ENCODE data around the gene MS4A18.
"Not testable (repeated sequence)": the region's sequence is repeated elsewhere in the genome, so short reads cannot be mapped to it uniquely, and the experiment has no call there.

MS4A18 gene

DNA sequence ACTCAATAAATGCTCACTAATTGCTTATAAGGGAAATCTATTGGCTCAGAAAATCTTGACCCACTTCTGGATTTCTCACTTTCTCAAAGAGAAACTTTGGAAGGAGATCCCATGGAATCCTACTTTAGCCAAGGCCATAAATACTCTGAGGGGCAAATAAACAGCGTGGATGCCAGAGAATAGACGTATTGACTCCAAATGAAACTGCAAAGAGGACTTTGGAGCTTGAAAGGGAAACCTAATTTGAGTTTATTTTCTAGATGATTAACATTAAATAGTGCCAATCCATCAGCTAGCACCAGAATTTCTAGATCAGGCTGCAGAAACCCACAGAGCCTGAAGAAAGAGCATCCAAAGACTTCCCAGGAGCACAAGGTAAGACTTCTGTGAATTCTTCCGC, at the start of gene MS4A18:
TSS of gene MS4A18 (plus strand) at position 301 of the 400 bp plus-strand sequence.
- no peak for DNase-seq

DNA sequence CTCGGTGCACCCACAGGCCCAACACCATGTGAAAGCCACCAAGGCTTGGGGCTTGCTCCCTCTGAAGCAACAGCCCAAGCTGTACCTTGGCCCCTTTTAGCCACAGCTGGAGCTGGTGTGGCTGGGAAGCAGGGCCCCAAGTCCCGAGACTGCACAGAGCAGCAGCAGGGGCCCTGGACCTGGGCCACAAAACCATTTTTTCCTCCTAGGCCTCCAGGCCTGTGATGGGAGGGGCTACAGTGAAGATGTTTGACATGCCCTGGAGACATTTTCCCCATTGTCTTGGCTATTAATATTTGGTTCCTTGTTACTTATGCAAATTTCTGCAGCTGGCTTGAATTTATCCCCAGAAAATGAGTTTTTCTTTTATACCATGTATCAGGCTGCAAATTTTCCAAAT, 46.3 kb upstream of the MS4A18 start:
- not testable (repeated sequence) for DNase-seq

DNA sequence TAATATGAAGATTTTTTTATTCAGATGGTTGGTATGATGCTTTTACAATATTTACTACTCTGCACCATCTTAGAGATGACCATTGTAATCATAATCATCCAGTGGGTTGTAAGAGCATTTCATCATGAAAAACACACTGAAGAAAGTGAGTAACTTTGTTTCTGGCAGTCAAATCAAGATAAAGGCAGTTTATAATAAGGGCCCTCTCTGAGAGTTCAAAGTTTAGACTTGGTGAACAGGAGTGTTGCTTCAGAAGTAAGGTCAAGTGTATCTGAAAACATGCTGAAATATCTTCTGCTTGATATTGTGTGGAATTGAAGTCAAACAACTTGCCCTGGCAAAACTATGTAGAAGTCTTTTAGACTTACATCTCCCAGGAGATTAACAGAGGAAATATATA, 44.6 kb upstream of the MS4A18 start:
- DNase-seq: no peak

DNA sequence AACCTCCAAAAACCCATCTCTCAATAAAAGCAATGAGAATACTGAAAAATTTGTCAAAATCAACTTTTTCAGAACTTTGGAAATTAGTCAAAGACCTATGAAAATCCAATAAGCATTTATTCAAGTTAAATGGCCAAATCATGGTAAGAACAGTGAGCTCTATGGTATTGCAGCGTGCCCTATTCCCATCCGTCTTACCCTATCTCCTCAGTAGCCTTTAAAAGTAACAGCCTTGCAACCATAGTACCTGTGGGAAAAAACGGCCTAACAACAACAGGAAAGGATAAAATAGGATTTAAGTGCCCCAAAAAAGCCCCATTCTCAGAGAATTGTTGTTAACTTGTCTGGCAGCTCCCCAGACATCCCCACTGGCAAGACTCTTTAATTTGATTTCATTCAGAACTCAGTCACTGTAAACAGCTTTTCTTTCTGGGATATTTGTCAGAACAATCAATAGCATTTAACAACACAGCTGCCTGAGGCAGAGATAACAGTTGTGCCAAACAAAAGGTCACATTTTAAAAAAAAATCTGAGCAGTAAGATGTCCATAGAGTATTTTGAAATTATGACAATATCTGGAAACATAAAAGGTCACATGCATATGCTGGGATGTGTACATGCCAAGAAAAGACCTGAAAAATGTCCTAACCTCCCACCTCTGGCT, 43.9 kb upstream of the MS4A18 start:
- no peak for DNase-seq

DNA sequence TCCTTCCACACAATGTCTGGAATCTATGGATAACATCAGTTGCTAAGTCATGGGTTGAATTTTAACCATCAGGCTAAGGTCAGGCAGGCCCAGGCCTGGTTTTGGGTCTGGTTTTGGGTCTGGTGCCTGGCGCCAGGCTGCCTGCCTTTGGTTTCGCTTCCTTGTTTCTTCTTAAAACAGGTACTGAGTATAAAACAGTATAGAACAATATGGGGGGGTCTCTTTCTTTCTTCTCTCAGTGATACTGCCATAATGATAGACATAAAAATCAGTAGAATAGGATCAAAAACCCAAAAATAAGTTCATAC, 40.0 kb upstream of the MS4A18 start:
- DNase-seq: not testable (repeated sequence)

DNA sequence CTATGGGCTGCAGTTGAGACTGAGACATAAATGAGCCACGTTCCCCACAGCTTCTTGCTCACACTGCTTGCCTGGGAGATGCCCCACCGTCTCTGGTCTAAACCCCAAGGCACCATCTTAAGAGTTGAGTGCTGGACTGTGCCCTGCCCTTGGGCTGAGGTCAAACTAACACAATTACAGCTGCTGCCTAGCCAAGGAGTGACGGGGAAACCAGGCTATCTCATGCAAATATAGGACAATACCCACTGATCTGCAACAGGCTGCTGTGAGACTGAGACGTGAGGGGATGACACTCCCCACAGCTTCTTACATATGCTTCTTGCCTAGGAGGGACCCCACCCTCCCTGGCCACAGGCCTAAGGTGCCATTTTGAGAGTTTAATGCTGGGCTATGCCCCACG, 32.9 kb upstream of the MS4A18 start:
- no peak for DNase-seq

DNA sequence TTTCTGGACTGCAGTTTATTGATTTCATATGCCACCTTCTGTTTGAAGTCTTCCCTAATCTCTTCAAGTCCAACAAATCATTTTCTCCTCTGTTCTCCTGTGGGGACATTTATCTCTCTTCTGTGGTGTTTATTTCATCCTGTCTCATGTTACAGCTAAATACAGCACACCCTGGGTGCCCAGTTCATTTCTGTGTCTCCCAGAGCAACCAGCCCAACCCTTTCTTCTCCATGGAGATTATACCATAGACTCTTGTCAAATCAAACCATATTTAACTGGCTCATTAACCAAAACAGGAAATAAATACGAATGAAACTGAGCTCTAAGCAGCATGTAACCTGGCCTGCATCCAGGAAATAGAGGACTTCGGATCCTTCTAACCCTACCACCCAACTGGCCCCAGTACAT, 25.2 kb upstream of the MS4A18 start, which contains the start of gene MS4A8:
TSS of gene MS4A8 (plus strand) at position 329 of the 408 bp plus-strand sequence. CDS start 1,249 bp downstream, outside the sequence.
- no peak for DNase-seq

DNA sequence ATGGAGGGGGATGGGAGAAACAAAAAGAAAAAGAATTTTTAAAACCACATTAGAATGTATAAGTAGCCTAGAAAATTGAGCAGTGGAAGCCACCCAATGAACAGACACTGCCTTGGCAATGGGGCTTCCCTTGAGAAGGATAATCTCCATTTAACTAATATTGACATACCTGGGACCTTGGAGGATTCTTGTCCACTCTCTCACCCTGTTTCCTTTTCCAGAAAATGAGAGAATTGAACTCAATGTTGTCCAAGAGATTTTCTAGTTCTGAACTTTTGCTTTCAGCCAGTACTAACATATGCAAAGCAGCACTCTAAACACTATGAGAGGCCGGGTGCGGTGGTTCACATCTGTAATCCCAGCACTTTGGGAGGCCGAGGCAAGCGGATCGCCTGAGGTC, 24.6 kb upstream of the MS4A18 start:
- DNase-seq: no peak

DNA sequence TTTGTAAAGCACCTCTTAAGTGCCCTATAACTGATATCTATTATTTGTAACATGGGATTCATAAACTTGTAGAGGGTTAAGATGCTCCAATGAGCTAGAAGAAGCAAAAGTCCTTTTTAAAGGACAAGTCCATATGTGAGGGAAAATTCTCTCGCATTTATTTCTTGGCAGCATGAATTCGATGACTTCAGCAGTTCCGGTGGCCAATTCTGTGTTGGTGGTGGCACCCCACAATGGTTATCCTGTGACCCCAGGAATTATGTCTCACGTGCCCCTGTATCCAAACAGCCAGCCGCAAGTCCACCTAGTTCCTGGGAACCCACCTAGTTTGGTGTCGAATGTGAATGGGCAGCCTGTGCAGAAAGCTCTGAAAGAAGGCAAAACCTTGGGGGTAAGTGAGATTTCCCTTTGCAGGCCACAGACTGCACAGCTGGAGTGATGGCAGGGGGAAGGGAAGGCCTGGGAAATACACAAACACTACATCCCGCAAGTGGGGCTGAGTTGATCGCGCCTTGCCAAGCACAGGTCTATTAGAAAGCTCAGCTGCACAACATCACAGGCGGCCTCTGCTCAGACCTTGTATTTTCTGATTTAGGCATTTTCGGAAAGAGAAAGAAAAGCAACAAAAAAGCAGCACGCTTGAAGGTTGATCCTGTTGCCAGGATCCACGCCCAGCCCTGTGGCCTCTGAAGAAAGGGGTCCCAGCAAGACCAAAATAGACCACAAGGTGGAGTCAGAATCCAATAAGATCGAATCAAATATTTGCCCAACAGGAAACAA, 23.6 kb upstream of the MS4A18 start:
- DNase-seq: no peak

DNA sequence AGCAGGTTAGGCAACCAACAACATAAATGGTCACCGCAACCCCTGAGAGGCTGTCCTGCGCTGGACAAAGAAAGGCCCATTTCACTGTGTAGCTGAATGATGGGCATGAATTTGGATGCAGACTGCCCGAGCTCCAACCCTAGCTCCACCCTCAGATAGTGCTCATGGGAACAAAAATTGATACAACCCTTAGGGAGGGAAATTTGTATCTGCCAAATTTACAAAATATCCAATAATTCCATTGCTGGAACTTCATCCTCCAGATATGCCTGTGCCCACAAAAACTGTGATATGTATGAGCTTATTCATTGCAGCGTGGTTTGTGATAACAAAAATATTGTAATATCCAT, 23.1 kb upstream of the MS4A18 start:
- no peak for DNase-seq

DNA sequence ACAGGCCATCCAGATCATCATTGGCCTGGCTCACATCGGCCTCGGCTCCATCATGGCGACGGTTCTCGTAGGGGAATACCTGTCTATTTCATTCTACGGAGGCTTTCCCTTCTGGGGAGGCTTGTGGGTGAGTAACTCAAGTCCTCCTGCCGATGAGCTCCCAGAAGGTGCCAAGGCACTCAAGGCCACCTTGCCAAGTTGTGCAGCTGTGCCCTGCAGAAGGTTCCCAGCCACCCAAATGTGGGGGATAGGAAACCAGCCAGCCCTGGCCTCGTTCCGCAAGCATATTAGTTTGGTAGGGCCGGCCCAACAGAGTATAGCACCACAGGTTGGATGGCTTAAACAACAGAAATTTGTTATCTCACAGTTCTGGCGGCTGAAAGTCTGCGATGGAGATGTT, 21.1 kb upstream of the MS4A18 start:
- DNase-seq: no peak

DNA sequence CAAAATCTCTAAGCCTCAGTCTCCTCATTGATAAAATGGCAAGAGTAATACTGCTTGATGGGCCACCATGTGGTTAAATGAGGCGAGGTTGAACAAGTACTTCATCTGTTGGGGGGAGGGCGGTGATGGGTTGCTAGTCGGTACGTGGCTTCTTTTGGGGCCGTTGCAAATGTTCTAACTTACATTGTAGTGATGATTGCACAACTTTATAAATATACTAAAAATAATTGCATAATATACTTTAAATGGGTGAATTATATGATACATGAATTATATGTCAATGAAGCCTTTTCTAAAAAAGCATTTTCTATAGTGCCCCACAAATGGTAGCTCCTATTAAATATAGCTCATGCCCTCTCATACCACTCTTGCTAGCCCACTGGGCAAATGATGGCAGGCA, 18.6 kb upstream of the MS4A18 start:
- DNase-seq: no peak

DNA sequence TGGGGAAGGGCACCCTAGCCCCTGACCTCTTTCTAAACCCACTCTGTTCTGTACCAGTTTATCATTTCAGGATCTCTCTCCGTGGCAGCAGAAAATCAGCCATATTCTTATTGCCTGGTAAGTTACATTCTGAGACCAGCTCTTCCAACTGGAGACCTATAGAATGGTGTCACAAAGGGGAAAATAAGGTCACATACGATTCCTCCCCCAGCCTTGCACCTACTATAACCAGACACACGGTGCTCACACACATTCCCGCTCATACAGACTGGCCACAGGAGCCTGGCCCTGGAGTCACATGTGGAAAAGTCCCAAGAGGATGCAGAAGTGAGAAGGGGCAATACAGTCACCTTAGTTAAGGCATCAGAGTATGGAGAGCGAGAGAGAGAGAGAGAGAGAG, 17.6 kb upstream of the MS4A18 start:
- no peak for DNase-seq

DNA sequence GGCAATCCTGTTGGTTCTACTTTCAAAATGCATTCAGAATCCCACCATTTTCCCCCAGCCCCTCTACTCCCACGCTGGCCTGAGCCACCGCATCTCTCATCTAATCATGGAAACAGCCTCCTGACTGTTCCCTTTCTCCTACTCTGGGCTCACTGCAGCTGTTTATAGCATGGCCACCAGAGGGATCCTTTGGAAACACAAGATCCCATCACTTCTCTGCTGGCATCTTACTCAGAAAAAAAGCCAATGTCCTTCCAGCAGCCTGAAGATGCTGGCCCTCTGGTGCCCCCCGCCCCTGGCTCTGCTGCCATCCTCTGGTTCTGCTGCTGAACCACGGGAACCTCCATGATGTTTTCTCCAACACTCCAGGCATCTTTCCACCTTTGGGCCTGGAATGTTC, 14.0 kb upstream of the MS4A18 start:
- no peak for DNase-seq

DNA sequence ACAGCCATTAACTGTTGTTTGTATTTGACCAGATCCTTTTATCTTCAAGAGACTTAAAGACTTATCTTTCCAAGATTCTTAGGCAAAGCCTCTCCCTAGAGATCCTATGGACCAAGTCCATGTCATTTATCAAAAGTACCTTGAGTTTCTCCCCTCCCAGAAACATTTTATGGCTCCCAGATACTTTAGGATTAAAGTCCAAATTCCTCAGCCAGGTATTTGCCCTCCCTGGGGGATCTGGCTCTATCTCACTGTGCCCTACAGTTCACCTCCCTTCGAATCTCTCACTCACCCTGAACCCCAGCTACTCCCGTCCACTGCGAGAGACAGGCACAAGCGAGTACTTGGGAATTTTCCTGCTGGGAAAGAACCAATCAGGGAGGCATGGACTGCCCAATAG, 13.2 kb upstream of the MS4A18 start:
- no peak for DNase-seq

DNA sequence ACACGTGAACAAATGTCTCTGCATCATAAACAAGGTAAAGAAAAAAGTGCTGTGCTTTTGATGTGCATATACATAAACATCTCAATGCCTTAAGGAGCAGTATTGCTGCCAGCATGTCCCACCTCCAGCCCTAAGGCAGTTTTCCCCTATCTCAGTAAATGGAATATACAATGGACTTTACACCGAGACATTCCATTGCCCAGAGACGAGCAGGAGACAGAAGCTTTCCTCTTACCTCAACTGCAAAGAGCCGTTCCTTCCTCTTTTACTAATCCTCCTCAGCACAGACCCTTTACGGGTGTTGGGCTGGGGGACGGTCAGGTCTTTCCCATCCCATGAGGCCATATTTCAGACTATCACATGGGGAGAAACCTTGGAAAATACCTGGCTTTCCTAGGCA, 11.1 kb upstream of the MS4A18 start:
- not testable (repeated sequence) for DNase-seq

DNA sequence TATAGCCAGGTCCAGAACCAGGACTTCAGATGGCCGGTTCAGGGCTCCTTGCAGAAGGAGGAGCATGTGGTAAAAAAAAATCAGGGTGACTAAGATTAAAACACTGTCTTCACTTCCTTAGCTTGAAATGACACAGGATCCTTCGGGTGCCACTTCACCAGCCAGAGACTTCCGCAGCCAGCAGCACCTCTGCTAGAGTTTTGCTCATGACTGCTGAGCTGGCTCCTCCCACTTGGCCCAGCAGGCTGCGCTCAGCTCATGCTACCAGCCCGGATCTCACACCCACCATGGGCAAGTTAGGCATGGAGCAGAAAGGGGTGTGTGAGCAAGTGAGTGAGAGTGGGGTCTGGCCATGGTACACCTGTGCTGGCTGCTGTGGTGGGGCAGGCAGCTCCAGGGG, 6.6 kb upstream of the MS4A18 start:
- no peak for DNase-seq

DNA sequence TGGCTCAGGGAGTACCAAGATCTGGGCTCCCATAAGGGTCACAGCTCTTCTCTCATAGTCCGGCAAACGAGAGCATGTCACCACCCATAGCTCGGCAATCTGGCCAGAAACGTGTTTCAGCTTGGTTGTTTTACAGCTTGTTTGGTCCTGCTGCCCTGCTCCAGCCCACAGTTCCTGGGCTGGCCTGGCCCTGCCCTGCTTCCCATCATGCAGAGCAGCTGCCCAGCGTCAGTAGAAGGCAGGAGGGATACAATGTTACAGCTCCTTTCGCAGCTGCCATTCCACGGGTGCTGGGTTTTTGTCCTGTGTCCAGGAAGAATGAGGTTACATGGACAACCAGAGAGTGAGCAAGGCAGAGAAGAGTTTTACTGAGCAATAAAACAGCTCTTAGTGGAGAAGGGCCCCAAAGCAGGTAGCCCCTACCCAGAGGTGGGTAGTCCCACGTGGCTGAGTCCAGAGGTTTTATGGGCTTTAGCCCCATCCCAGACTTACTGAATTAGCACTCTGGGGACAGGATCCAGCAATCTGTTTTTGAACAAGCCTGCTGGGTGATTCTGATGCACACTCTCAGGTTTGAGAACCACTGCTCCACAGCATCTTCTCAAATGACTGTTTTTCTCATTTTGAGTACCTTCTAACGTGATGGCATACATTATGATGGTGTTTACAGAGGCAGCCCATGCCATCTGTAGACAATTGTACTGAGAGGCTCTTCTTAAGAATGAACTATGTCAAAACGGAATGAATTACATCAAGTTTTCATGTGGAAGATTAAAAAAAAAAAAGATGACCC, 5.8 kb upstream of the MS4A18 start:
- no peak for DNase-seq

DNA sequence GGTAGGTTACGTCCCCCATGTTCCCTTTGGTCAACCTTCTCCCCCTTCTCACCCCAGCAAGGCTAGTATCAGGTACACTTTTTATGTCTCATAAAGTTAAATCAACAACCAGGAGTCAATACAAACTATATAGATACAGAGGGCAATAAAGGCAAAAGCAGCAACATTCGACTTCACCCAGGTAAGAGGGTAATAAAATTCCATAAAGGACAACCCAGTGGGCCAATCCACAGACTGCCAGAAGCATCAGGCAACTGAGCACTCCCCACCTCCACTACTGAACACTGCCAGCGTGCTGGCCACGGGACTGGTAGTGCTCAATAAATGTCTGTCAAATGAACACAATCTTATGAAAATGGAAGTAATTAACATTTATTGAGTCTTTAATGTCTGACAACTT, 5.1 kb upstream of the MS4A18 start:
- no peak for DNase-seq

DNA sequence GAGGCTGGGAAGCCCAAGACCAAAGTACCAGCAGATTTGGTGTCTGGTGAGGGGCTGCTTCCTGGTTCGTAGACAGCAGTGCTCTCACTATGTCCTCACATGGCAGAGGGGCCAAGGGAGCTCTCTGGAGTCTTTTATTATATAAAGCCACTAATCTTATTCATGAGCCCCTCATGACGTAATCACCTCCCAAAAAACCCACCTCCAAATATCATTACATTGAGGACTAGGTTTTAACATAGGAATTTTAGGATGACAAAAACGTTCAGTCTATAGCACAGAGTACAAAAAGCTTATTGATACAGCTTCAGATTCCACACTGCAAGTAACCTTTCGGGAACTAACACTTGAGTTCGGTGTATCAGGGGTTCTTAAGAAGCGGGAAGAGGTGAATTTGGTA, 4.1 kb upstream of the MS4A18 start:
- no peak for DNase-seq

DNA sequence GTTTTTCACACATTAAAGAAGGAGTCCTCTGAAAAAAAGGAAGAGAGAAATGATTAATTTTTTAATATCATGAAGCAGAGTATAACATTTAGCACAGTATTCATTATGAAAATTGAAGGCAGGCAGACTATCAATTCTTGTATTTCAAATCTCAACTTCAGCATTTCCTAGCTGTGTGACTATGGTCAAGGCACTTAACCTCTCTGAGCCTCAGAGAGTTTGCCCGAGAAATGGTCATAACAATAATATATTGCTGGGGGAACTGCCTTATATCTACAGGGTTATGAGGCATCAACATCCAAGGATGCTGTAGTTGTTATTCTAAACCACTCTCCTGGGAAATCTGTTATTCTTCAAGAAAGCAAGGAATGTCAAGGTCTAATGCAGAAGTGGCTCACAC, 1.1 kb downstream of the MS4A18 start:
- no peak for DNase-seq

DNA sequence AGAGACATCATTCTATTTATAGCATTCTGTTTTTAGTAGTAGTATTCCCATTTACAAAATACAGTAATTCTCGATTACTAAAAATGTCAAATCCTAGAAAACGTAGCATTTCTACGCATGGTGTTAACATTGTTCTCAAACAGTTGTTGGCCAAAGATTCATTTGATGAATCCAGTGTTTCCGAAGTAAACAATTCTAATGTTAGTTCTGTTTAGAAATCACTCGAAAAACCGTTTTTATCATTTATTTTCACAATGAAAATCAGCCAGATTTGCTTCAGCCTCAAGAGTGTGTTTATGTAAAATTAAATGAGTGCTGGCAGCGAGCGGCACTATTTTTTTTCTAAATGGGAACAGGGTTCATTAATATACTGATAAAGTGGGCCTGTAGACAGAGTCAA, 7.1 kb downstream of the MS4A18 start:
- no peak for DNase-seq

DNA sequence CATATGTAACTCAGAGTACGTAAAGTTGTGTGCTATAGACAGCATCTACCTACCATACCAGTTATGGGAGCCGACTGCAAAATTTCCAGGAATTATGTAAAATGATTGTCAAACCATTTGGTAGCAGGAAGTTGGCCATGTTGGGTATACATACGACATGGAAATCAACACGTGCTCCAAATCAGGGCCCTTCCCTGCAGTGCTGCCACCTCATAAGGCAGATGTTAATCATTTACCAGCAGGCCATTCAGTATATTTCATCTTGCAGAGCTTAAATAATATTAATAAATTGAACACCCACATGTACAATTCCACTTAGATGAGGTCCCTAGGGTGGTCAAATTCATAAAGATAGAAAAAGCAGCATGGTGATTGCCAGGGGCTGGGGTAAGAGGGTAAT, 9.8 kb downstream of the MS4A18 start:
- no peak for DNase-seq

DNA sequence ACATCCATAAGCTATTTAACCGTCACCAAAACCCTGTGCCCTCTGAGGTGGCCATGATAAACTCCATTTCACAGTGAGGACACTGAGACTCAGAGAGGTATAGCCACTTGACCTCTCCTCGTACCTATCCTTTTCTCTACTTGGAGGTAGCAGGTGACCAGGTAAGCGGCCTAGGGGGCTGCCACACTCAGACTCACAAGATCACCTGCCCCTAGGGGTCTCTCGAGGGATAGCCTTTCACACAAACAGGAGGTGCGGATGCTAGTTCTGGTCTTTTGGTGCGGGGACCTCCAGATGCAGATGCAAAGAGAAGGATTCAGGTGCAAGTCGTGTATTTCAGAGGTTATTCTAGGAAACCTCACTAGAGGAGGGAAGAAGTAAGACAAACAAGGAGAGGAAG, 14.6 kb downstream of the MS4A18 start:
- no peak for DNase-seq
